Neural progenitor cell (in vitro differentiated cells): ENCODE results near the gene GPR39. TPM values are rescaled to one million over a fixed set of nuclear protein-coding genes. Genes with fewer than 3 reads are reported as not detected.
A peak's percentile ranks its signal among the peaks of the same experiment; 100 is the strongest.

ENCODE experiments used
- DNase-seq: peaks from one replicate; pipeline ENCODE4 v3.0.0-alpha.2; 2016; ENCODE audit warnings: low spot score
- H2AFZ ChIP-seq: fragments of 200-600 bp; sonication (generic); replicated peaks from 2 replicates; pipeline ENCODE4 v1.6.1; 2016; ENCODE audit warnings: antibody characterized with exemption
- H3F3A ChIP-seq: fragments of 200-600 bp; sonication (generic); 2 replicates; pipeline ENCODE4 v1.6.1; 2016; ENCODE audit warnings: antibody characterized with exemption, low read depth
- H3K27ac ChIP-seq: fragments of 200-600 bp; sonication (generic); 2 replicates; pipeline ENCODE4 v1.5.1; 2016; ENCODE audit warnings: mild to moderate bottlenecking
- H3K27me3 ChIP-seq: fragments of 200-600 bp; sonication (generic); 2 replicates; pipeline ENCODE4 v1.6.1; 2016; ENCODE audit warnings: mild to moderate bottlenecking, moderate library complexity
- H3K36me3 ChIP-seq: fragments of 200-600 bp; sonication (generic); 2 replicates; pipeline ENCODE4 v1.5.1; 2016
- H3K4me1 ChIP-seq: fragments of 200-600 bp; sonication (generic); 2 replicates; pipeline ENCODE4 v1.6.1; 2016; ENCODE audit warnings: mixed run types
- H3K4me2 ChIP-seq: fragments of 200-600 bp; sonication (generic); 2 replicates; pipeline ENCODE4 v1.6.1; 2016
- H3K4me3 ChIP-seq: fragments of 200-600 bp; sonication (generic); 2 replicates; pipeline ENCODE4 v1.5.1; 2016
- H3K79me2 ChIP-seq: fragments of 200-600 bp; sonication (generic); 2 replicates; pipeline ENCODE4 v1.6.1; 2016; ENCODE audit warnings: low read depth
- H3K9ac ChIP-seq: fragments of 200-600 bp; sonication (generic); 2 replicates; pipeline ENCODE4 v1.6.1; 2016
- H3K9me3 ChIP-seq: fragments of 200-600 bp; sonication (generic); 2 replicates; pipeline ENCODE4 v1.5.1; 2016; ENCODE audit warnings: low read depth
- H4K20me1 ChIP-seq: fragments of 200-600 bp; sonication (generic); 2 replicates; pipeline ENCODE4 v1.6.1; 2016; ENCODE audit warnings: low read depth
- H3K27ac Mint-ChIP-seq: 3 replicates; pipeline ENCODE4 v1.8.0; 2021; ENCODE audit warnings: mixed read lengths
- H3K27me3 Mint-ChIP-seq: 2 replicates; pipeline ENCODE4 v1.8.0; 2022; ENCODE audit warnings: low read depth, mild to moderate bottlenecking, inconsistent platforms, moderate library complexity, mixed read lengths; ENCODE audit not compliant: insufficient read depth
- H3K36me3 Mint-ChIP-seq: 3 replicates; pipeline ENCODE4 v1.8.0; 2021; ENCODE audit warnings: mixed read lengths
- H3K4me1 Mint-ChIP-seq: 3 replicates; pipeline ENCODE4 v1.8.0; 2021; ENCODE audit warnings: mixed read lengths
- H3K4me3 Mint-ChIP-seq: 3 replicates; pipeline ENCODE4 v1.8.0; 2021; ENCODE audit warnings: mild to moderate bottlenecking, moderate library complexity, mixed read lengths
- H3K9me3 Mint-ChIP-seq: 3 replicates; pipeline ENCODE4 v1.8.0; 2020; ENCODE audit warnings: mixed read lengths
- EZH2 ChIP-seq: fragments of 200-600 bp; sonication (generic); IDR thresholded peaks from 2 replicates; pipeline ENCODE4 v1.6.1; 2017; ENCODE audit warnings: antibody characterized with exemption, mild to moderate bottlenecking, moderate library complexity
- EZH2phosphoT487 ChIP-seq: fragments of 200-600 bp; sonication (generic); IDR thresholded peaks from 2 replicates; pipeline ENCODE4 v1.6.1; 2017; ENCODE audit warnings: antibody characterized with exemption
- small RNA-seq: library from RNA; depleted of rRNA; stranded (forward); fragments of <200 nt; gene quantifications from one replicate; pipeline ENCODE3, GENCODE V24; 2015
- total RNA-seq: library from RNA; depleted of rRNA; stranded (reverse); fragments of >200 nt; gene quantifications from 2 replicates; pipeline ENCODE4 v1.2.3, GENCODE V29; 2015; ENCODE audit warnings: low replicate concordance
- TF ChIP-seq, protein P1 (sequence below): fragments of 200-600 bp; sonication (generic); IDR thresholded peaks from 2 replicates; pipeline ENCODE4 v1.5.1; 2017; ENCODE audit warnings: antibody characterized with exemption, mild to moderate bottlenecking

GPR39 gene
- total RNA-seq, 1 donor from 2014 or later: 0.28 TPM

DNA sequence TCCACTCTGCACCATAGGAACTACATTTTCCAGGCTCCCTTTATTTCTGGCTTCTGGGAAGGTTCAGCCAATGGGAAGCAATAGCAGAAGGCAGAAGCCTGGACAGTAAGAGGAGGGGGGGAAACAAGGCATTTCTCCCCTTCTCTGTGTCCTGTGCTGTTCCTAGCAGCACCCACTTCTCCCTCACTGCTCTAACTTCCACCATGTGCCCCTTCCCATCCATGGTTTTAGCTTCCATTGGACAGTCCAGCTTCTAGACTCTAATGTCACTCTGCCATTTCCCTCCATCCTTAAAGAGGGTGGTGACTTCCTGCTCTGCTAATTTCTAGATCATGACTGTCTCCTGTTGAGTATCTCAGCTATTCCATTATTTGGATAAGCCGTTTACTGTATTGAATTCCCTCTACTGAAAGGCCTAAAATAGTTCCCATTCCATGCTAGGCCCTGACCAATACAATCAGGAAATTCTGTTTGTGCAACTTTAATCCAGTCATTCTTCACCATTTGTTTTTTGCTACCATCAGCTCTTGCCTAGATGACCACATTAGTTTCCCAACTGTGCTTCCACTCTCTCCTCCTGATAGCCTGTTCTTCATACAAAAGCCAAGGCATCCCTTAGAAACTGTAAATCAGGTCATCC is 274.2 kb downstream of the GPR39 start:
- Histone ChIP-seq H3K4me2 (no peak overlapping the region), H3K27me3 (no peaks in the 10 kb centered on the region)
- no peak overlapping the region for H3K27ac Mint-ChIP-seq

DNA sequence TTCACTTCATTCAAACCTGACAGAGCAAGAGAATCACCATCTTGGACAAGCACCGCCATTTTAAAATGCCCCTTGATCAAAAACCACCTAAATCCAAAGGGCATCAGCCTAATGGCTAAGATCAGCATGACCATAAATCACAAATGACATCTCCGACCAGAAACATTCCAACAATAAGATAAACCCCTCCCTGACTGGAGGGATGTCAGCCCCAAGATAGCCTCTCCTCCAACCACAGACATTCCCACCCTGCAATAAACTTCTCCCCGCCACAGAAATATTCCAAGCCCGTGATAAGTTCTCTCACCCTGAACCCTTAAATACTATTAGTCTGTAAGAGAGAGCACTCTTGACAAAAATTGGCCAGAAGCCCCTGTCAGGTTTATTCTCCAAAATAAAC is 275.0 kb downstream of the GPR39 start:
- Histone ChIP-seq H3K4me3 (no peak overlapping the region), H3K27ac (no peak overlapping the region), H3K4me1 (no peaks in the 10 kb centered on the region), H3K9ac (no peak overlapping the region), H3K27me3 (no peaks in the 10 kb centered on the region), H2AFZ (no peak overlapping the region), H3K36me3 (no peaks in the 10 kb centered on the region), H3K79me2 (no peaks in the 10 kb centered on the region), H3K9me3 (no peaks in the 10 kb centered on the region), H3F3A (no peaks in the 10 kb centered on the region), H4K20me1 (no peaks in the 10 kb centered on the region), H3K4me2 (no peak overlapping the region)
- peaks cover 4% of the 10 kb centered on the region for H3K36me3 Mint-ChIP-seq
- no peak overlapping the region for H3K4me3 Mint-ChIP-seq
- no peak for TF ChIP-seq EZH2phosphoT487
- TF ChIP-seq, protein P1, sequence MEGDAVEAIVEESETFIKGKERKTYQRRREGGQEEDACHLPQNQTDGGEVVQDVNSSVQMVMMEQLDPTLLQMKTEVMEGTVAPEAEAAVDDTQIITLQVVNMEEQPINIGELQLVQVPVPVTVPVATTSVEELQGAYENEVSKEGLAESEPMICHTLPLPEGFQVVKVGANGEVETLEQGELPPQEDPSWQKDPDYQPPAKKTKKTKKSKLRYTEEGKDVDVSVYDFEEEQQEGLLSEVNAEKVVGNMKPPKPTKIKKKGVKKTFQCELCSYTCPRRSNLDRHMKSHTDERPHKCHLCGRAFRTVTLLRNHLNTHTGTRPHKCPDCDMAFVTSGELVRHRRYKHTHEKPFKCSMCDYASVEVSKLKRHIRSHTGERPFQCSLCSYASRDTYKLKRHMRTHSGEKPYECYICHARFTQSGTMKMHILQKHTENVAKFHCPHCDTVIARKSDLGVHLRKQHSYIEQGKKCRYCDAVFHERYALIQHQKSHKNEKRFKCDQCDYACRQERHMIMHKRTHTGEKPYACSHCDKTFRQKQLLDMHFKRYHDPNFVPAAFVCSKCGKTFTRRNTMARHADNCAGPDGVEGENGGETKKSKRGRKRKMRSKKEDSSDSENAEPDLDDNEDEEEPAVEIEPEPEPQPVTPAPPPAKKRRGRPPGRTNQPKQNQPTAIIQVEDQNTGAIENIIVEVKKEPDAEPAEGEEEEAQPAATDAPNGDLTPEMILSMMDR: no peak
- no peak for TF ChIP-seq EZH2
- DNase-seq: no peak
- no peaks in the 10 kb centered on the region for H3K4me1 Mint-ChIP-seq
- H3K9me3 Mint-ChIP-seq: no peaks in the 10 kb centered on the region
- peaks cover 2% of the 10 kb centered on the region for H3K27me3 Mint-ChIP-seq
- no peak overlapping the region for H3K27ac Mint-ChIP-seq

More for the DNA sequence above, 274.2 kb downstream of the GPR39 start:
- no peak overlapping the region for H3K4me3 ChIP-seq
- no peak overlapping the region for H3K9ac ChIP-seq
- TF ChIP-seq, protein P1: no peak
- TF ChIP-seq EZH2: no peak
- no peak for TF ChIP-seq EZH2phosphoT487
- H3K4me1 Mint-ChIP-seq: no peaks in the 10 kb centered on the region
- no peaks in the 10 kb centered on the region for H3K36me3 ChIP-seq
- peaks cover 2% of the 10 kb centered on the region for H3K27me3 Mint-ChIP-seq
- peak overlapping the region; percentile 37 for H2AFZ ChIP-seq
- no peak overlapping the region for H3K4me3 Mint-ChIP-seq
- peaks cover 4% of the 10 kb centered on the region for H3K36me3 Mint-ChIP-seq
- H3K27ac ChIP-seq: no peak overlapping the region
- H3K79me2 ChIP-seq: no peaks in the 10 kb centered on the region
- no peaks in the 10 kb centered on the region for H3F3A ChIP-seq
- H4K20me1 ChIP-seq: no peaks in the 10 kb centered on the region
- no peaks in the 10 kb centered on the region for H3K9me3 ChIP-seq
- H3K9me3 Mint-ChIP-seq: no peaks in the 10 kb centered on the region
- H3K4me1 ChIP-seq: no peaks in the 10 kb centered on the region
- no peak for DNase-seq

DNA sequence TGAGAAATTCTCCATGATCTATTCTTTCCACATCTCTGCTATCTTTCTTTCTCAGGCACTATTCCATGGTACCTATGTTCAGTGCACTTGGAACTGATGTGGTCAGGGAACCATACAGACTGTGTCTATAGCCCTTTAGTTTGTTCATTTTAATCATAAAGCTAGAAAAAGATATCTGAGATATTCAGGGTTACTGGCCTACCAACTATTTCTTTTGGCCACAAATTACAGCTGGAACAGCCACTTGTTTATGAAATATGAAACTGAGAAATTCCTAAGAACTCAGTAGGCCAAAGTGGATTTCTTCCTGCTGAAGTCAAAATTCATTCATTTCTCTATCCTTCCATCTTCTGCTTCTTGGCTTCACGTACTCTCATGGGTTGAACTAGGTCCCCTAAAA is 276.2 kb downstream of the GPR39 start:
- no peak for TF ChIP-seq EZH2phosphoT487
- TF ChIP-seq, protein P1: no peak
- no peak overlapping the region for H3K4me2 ChIP-seq
- Mint-ChIP-seq H3K36me3 (peaks cover 4% of the 10 kb centered on the region), H3K4me3 (no peak overlapping the region), H3K27ac (no peak overlapping the region), H3K4me1 (no peaks in the 10 kb centered on the region), H3K27me3 (peaks cover 2% of the 10 kb centered on the region), H3K9me3 (no peaks in the 10 kb centered on the region)
- DNase-seq: no peak
- H3K4me1 ChIP-seq: no peaks in the 10 kb centered on the region
- H3K9me3 ChIP-seq: no peaks in the 10 kb centered on the region
- no peak overlapping the region for H3K9ac ChIP-seq
- H3K79me2 ChIP-seq: no peaks in the 10 kb centered on the region
- no peak overlapping the region for H3K4me3 ChIP-seq
- no peak overlapping the region for H2AFZ ChIP-seq
- no peak overlapping the region for H3K27ac ChIP-seq
- H4K20me1 ChIP-seq: no peaks in the 10 kb centered on the region
- no peaks in the 10 kb centered on the region for H3F3A ChIP-seq
- H3K27me3 ChIP-seq: no peaks in the 10 kb centered on the region
- no peaks in the 10 kb centered on the region for H3K36me3 ChIP-seq

Small RNA genes within 50 kb of the gene (small RNA-seq; reads per million reads assigned to genes)
- not detected for gene RNU6-175P
